H1 (cell line): ENCODE results near the gene STARD13. TPM values are rescaled to one million over a fixed set of nuclear protein-coding genes. Genes with fewer than 3 reads are reported as not detected.

Experiments used
- EP300 ChIP-seq, 2 experiments: IDR thresholded peaks; 1 replicate in 1 of 2; 2 replicates in 1 of 2; pipeline ENCODE4 v1.6.1; 2011 to 2012; ENCODE audit warnings: low read depth in 2 of 2, low read length in 2 of 2, mild to moderate bottlenecking in 2 of 2, borderline replicate concordance in 1 of 2, inconsistent platforms in 1 of 2, moderate library complexity in 1 of 2
- SIX5 ChIP-seq: IDR thresholded peaks from 2 replicates; pipeline ENCODE4 v1.6.1; 2011; ENCODE audit warnings: mild to moderate bottlenecking, low read depth, low read length
- polyA plus RNA-seq, 7 experiments: library from polyadenylated mRNA; depleted of rRNA in 3 of 7; stranded (reverse) in 5 of 7; unstranded in 2 of 7; fragments of >200 nt in 5 of 7; fragments of 200-250 nt in 2 of 7; gene quantifications; 1 replicate in 5 of 7; 2 replicates in 1 of 7; 4 replicates in 1 of 7; pipeline versions ENCODE4 v1.2.1 to v1.2.3, GENCODE V29; 2011 to 2013; ENCODE audit warnings: missing spikeins in 2 of 7, mixed read lengths in 2 of 7
- total RNA-seq: library from RNA; stranded (reverse); fragmentation: NEBNext Ultra II Directional; extraction: Animal tissue kit (Norgen Biotek cat#: 25700); gene quantifications from 2 replicates; pipeline ENCODE4 v1.2.1, GENCODE V29; 2021
- TF ChIP-seq, protein P1 (sequence below): fragments of 300-600 bp; sonication (generic); IDR thresholded peaks from 2 replicates; pipeline ENCODE4 v1.7.1; 2012; ENCODE audit warnings: low read length, moderate library complexity, mild to moderate bottlenecking, inconsistent platforms; ENCODE audit not compliant: insufficient replicate concordance

STARD13 gene
- total and polyA plus RNA-seq, 2 of the 8 experiments (the other 6 are each of a cell fraction or from before 2014, with no cell fraction given) = 0.82 to 2.9 TPM

DNA sequence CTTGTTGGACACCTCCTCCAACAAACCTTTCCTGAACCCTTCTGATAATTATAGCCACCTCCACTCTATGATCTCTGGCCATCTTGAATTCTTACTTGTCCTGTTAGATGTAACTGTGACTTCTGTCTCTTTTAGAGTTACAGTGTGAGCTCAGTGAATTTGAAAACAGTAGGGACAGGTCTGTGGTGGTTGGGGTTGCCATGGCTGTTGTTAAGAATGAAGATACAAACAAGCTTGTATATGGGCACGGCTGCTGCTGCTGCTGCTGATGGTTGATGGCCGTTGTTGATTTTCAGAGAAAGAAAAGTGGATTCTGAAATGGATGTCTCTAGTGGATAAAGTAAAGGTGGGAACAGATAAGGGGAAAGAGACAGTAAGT is 101.5 kb downstream of the STARD13 start (continued):
- TF ChIP-seq, protein P1, sequence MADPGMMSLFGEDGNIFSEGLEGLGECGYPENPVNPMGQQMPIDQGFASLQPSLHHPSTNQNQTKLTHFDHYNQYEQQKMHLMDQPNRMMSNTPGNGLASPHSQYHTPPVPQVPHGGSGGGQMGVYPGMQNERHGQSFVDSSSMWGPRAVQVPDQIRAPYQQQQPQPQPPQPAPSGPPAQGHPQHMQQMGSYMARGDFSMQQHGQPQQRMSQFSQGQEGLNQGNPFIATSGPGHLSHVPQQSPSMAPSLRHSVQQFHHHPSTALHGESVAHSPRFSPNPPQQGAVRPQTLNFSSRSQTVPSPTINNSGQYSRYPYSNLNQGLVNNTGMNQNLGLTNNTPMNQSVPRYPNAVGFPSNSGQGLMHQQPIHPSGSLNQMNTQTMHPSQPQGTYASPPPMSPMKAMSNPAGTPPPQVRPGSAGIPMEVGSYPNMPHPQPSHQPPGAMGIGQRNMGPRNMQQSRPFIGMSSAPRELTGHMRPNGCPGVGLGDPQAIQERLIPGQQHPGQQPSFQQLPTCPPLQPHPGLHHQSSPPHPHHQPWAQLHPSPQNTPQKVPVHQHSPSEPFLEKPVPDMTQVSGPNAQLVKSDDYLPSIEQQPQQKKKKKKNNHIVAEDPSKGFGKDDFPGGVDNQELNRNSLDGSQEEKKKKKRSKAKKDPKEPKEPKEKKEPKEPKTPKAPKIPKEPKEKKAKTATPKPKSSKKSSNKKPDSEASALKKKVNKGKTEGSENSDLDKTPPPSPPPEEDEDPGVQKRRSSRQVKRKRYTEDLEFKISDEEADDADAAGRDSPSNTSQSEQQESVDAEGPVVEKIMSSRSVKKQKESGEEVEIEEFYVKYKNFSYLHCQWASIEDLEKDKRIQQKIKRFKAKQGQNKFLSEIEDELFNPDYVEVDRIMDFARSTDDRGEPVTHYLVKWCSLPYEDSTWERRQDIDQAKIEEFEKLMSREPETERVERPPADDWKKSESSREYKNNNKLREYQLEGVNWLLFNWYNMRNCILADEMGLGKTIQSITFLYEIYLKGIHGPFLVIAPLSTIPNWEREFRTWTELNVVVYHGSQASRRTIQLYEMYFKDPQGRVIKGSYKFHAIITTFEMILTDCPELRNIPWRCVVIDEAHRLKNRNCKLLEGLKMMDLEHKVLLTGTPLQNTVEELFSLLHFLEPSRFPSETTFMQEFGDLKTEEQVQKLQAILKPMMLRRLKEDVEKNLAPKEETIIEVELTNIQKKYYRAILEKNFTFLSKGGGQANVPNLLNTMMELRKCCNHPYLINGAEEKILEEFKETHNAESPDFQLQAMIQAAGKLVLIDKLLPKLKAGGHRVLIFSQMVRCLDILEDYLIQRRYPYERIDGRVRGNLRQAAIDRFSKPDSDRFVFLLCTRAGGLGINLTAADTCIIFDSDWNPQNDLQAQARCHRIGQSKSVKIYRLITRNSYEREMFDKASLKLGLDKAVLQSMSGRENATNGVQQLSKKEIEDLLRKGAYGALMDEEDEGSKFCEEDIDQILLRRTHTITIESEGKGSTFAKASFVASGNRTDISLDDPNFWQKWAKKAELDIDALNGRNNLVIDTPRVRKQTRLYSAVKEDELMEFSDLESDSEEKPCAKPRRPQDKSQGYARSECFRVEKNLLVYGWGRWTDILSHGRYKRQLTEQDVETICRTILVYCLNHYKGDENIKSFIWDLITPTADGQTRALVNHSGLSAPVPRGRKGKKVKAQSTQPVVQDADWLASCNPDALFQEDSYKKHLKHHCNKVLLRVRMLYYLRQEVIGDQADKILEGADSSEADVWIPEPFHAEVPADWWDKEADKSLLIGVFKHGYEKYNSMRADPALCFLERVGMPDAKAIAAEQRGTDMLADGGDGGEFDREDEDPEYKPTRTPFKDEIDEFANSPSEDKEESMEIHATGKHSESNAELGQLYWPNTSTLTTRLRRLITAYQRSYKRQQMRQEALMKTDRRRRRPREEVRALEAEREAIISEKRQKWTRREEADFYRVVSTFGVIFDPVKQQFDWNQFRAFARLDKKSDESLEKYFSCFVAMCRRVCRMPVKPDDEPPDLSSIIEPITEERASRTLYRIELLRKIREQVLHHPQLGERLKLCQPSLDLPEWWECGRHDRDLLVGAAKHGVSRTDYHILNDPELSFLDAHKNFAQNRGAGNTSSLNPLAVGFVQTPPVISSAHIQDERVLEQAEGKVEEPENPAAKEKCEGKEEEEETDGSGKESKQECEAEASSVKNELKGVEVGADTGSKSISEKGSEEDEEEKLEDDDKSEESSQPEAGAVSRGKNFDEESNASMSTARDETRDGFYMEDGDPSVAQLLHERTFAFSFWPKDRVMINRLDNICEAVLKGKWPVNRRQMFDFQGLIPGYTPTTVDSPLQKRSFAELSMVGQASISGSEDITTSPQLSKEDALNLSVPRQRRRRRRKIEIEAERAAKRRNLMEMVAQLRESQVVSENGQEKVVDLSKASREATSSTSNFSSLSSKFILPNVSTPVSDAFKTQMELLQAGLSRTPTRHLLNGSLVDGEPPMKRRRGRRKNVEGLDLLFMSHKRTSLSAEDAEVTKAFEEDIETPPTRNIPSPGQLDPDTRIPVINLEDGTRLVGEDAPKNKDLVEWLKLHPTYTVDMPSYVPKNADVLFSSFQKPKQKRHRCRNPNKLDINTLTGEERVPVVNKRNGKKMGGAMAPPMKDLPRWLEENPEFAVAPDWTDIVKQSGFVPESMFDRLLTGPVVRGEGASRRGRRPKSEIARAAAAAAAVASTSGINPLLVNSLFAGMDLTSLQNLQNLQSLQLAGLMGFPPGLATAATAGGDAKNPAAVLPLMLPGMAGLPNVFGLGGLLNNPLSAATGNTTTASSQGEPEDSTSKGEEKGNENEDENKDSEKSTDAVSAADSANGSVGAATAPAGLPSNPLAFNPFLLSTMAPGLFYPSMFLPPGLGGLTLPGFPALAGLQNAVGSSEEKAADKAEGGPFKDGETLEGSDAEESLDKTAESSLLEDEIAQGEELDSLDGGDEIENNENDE = no peak
- TF ChIP-seq EP300 (IDR thresholded peaks at IDR 0.05; ENCODE audit: borderline replicate concordance in 1 of 2, low read depth in 2 of 2, low read length in 2 of 2) (no peak), SIX5 (no peak)
